HCT116 (cell line): ENCODE results near the gene TUBGCP5. TPM values are rescaled to one million over a fixed set of nuclear protein-coding genes. Genes with fewer than 3 reads are reported as not detected.

Experiments
- ATAC-seq: fragments of 200-7000 bp; cut with Tn5 transposase; 2 replicates; pipeline ENCODE4 v1.9.1; 2020; ENCODE audit warnings: mild to moderate bottlenecking, moderate library complexity
- BruUV-seq: library from RNA; stranded (reverse); fragments of 400-500 nt; replicated peaks from 2 replicates; lab custom pipeline; 2021; lab: Mats Ljungman, UMichigan
- CTCF ChIA-PET: fragments of 300-600 bp; sonication (Branson Sonifier 250); formaldehyde crosslinking; loops from one replicate; lab custom pipeline; 2021; ENCODE audit warnings: antibody characterized with exemption; lab: Charles Lee
- POLR2A ChIA-PET: fragments of 300-600, 350-600 bp; sonication (Branson Sonifier 250); formaldehyde crosslinking; loops from one replicate; lab custom pipeline; 2021; ENCODE audit warnings: antibody characterized with exemption; lab: Charles Lee
- RAD21 ChIA-PET, 2 experiments: fragments of 300-600 bp; sonication (Branson Sonifier 250); formaldehyde crosslinking; loops; one replicate each; lab custom pipeline; 2023; ENCODE audit warnings: low total read pairs in 2 of 2; ENCODE audit not compliant: uncharacterized antibody in 2 of 2, unreplicated experiment in 2 of 2, low non-redundant PET in 1 of 2; lab: Charles Lee
- DNase-seq: peaks from one replicate; pipeline ENCODE4 v3.0.0-alpha.2; 2010; ENCODE audit warnings: low read depth, low spot score
- H2AFZ ChIP-seq: fragments of 200-600 bp; shearing (Covaris generic), sonication (generic); 2 replicates; pipeline ENCODE4 v1.6.1; 2017; ENCODE audit warnings: low read depth, mixed run types, mixed read lengths, antibody characterized with exemption, low read length; ENCODE audit not compliant: poor library complexity, severe bottlenecking
- H3K27ac ChIP-seq: 2 replicates; pipeline ENCODE4 v1.5.1; 2012; ENCODE audit warnings: low read depth, low read length
- H3K27me3 ChIP-seq: fragments of 200-600 bp; sonication (generic); 2 replicates; pipeline ENCODE4 v1.6.1; 2016; ENCODE audit warnings: mixed run types, low read length, mixed read lengths; ENCODE audit not compliant: insufficient read depth
- H3K36me3 ChIP-seq, 2 experiments: fragments of 200-500 bp in 1 of 2; fragments of 200-600 bp in 1 of 2; sonication (Bioruptor generic) in 1 of 2; sonication (generic) in 1 of 2; 2 replicates each; pipeline versions ENCODE4 v1.5.1 to v1.6.1; 2014 to 2016; ENCODE audit warnings: low read length in 2 of 2, inconsistent platforms in 1 of 2, mixed read lengths in 1 of 2, mixed run types in 1 of 2; ENCODE audit not compliant: insufficient read depth in 2 of 2, control insufficient read depth in 1 of 2
- H3K4me1 ChIP-seq, 2 experiments: fragments of 200-600 bp in 1 of 2; sonication (generic) in 1 of 2; 2 replicates each; pipeline versions ENCODE4 v1.5.1 to v1.6.1; 2012 to 2017; ENCODE audit warnings: low read length in 2 of 2, inconsistent platforms in 1 of 2, mild to moderate bottlenecking in 1 of 2, mixed read lengths in 1 of 2, mixed run types in 1 of 2, moderate library complexity in 1 of 2; ENCODE audit not compliant: insufficient read depth in 2 of 2, control insufficient read depth in 1 of 2
- H3K4me2 ChIP-seq: fragments of 200-600 bp; sonication (generic); 2 replicates; pipeline ENCODE4 v1.6.1; 2017; ENCODE audit warnings: mixed run types, low read length, mixed read lengths
- H3K4me3 ChIP-seq, 2 experiments: fragments of 200-600 bp in 1 of 2; sonication (generic) in 1 of 2; replicated peaks in 1 of 2; 2 replicates each; pipeline ENCODE4 v1.5.1; 2011 to 2016; ENCODE audit warnings: low read length in 2 of 2, control low read depth in 1 of 2, low read depth in 1 of 2, mild to moderate bottlenecking in 1 of 2, mixed read lengths in 1 of 2, mixed run types in 1 of 2
- H3K79me2 ChIP-seq: fragments of 200-600 bp; sonication (generic); 2 replicates; pipeline ENCODE4 v1.6.1; 2017; ENCODE audit warnings: mild to moderate bottlenecking, mixed run types, low read length, moderate library complexity, mixed read lengths; ENCODE audit not compliant: insufficient read depth
- H3K9ac ChIP-seq: fragments of 200-600 bp; sonication (generic); 2 replicates; pipeline ENCODE4 v1.6.1; 2016; ENCODE audit warnings: low read length, mixed read lengths
- H3K9me2 ChIP-seq: fragments of 200-600 bp; sonication (generic), shearing (Covaris generic); 2 replicates; pipeline ENCODE4 v1.6.1; 2017; ENCODE audit warnings: mixed run types, mild to moderate bottlenecking, moderate library complexity; ENCODE audit not compliant: insufficient read depth
- H3K9me3 ChIP-seq, 2 experiments: fragments of 200-500 bp in 1 of 2; fragments of 200-600 bp in 1 of 2; sonication (Bioruptor generic) in 1 of 2; sonication (generic) in 1 of 2; 2 replicates each; pipeline ENCODE4 v1.6.1; 2014 to 2017; ENCODE audit warnings: low read length in 2 of 2, mixed read lengths in 2 of 2, inconsistent platforms in 1 of 2, low read depth in 1 of 2, mild to moderate bottlenecking in 1 of 2, mixed run types in 1 of 2, moderate library complexity in 1 of 2; ENCODE audit not compliant: control insufficient read depth in 1 of 2, insufficient read depth in 1 of 2
- H4K20me1 ChIP-seq: fragments of 200-600 bp; sonication (generic), shearing (Covaris generic); 2 replicates; pipeline ENCODE4 v1.6.1; 2017; ENCODE audit warnings: mixed run types, mild to moderate bottlenecking, moderate library complexity; ENCODE audit not compliant: insufficient read depth
- CEBPB ChIP-seq: IDR thresholded peaks from 2 replicates; pipeline ENCODE4 v1.6.1; 2012; ENCODE audit warnings: low read depth
- EZH2phosphoT487 ChIP-seq: fragments of 200-600 bp; IDR thresholded peaks from 2 replicates; pipeline ENCODE4 v1.6.1; 2018; ENCODE audit warnings: antibody characterized with exemption, borderline replicate concordance
- FOSL1 ChIP-seq: IDR thresholded peaks from 2 replicates; pipeline ENCODE4 v1.6.1; 2012; ENCODE audit warnings: low read depth
- MAX ChIP-seq: IDR thresholded peaks from 2 replicates; pipeline ENCODE4 v1.6.1; 2012
- POLR2A ChIP-seq: IDR thresholded peaks from 2 replicates; pipeline ENCODE4 v1.7.0; 2011; ENCODE audit warnings: borderline replicate concordance; ENCODE audit not compliant: insufficient read depth, insufficient read length; ENCODE audit errors: extremely low read depth
- POLR2AphosphoS5 ChIP-seq: IDR thresholded peaks from 2 replicates; pipeline ENCODE4 v1.6.1; 2011; ENCODE audit warnings: mild to moderate bottlenecking, low read depth, low read length, moderate library complexity
- RAD21 ChIP-seq: IDR thresholded peaks from 2 replicates; pipeline ENCODE4 v1.6.1; 2012; ENCODE audit warnings: low read depth, mild to moderate bottlenecking
- REST ChIP-seq: IDR thresholded peaks from 2 replicates; pipeline ENCODE4 v1.6.1; 2012; ENCODE audit warnings: low read depth
- SP1 ChIP-seq: IDR thresholded peaks from 2 replicates; pipeline ENCODE4 v1.6.1; 2012; ENCODE audit warnings: low read depth
- SRF ChIP-seq: IDR thresholded peaks from 2 replicates; pipeline ENCODE4 v1.6.1; 2012; ENCODE audit warnings: low read depth
- TCF7L2 ChIP-seq: IDR thresholded peaks from 2 replicates; pipeline ENCODE4 v1.7.0; 2011; ENCODE audit warnings: borderline replicate concordance, inconsistent platforms; ENCODE audit not compliant: insufficient read depth, insufficient read length; ENCODE audit errors: extremely low read depth
- YY1 ChIP-seq: IDR thresholded peaks from 2 replicates; pipeline ENCODE4 v1.6.1; 2011; ENCODE audit warnings: low read length, low read depth, moderate library complexity, mild to moderate bottlenecking; ENCODE audit not compliant: insufficient replicate concordance; ENCODE audit errors: extremely low read depth
- ZBTB33 ChIP-seq: IDR thresholded peaks from 2 replicates; pipeline ENCODE4 v1.6.1; 2011; ENCODE audit warnings: mild to moderate bottlenecking, low read length, moderate library complexity; ENCODE audit not compliant: insufficient replicate concordance; ENCODE audit errors: extremely low read depth
- ZNF274 ChIP-seq: fragments of 200-500 bp; sonication (Bioruptor generic); IDR thresholded peaks from 2 replicates; pipeline ENCODE4 v1.6.1; 2014; ENCODE audit warnings: mild to moderate bottlenecking, low read depth, low read length, inconsistent platforms
- intact Hi-C: fragments of 100-400 bp; cut with micrococcal nuclease; formaldehyde crosslinking; loops from 2 replicates; pipeline ENCODE4 v1.10.0; 2022
- total RNA-seq: library from RNA; stranded (reverse); gene quantifications from one replicate; pipeline ENCODE4 v1.2.1, GENCODE V29; 2021; ENCODE audit not compliant: unreplicated experiment

Gene TUBGCP5
- total RNA-seq, 1 experiment from 2014 or later: 17.9 TPM

- H3K4me3 ChIP-seq: no peak overlapping the region
- intact Hi-C loops: no loop called here
- no peaks in the 10 kb centered on the region for H3K9me3 ChIP-seq
These were observed 79.2 kb downstream of the TUBGCP5 start for GRCh38 chr15:22960126-22960525.

More at GRCh38 chr15:22960126-22960525, 79.2 kb downstream of the TUBGCP5 start:
- Histone ChIP-seq H2AFZ (no peak overlapping the region), H3K9me2 (no peaks in the 10 kb centered on the region), H4K20me1 (no peaks in the 10 kb centered on the region), H3K4me2 (no peak overlapping the region), H3K79me2 (peaks cover 97% of the 10 kb centered on the region), H3K27me3 (no peaks in the 10 kb centered on the region), H3K4me1 (no peaks in the 10 kb centered on the region), H3K36me3 (no peaks in the 10 kb centered on the region), H3K27ac (no peak overlapping the region), H3K9ac (no peak overlapping the region)
- DNase-seq: no peak
- ChIA-PET POLR2A (no interaction called here), RAD21 (no interaction called here), CTCF (no interaction called here)
- no peak for ATAC-seq
- no TSS peak for BruUV-seq
- TF ChIP-seq SP1: no peak
- no peak for TF ChIP-seq POLR2A
- TF ChIP-seq MAX: no peak
- no peak for TF ChIP-seq FOSL1
- no peak for TF ChIP-seq SRF
- TF ChIP-seq ZNF274: no peak
- TF ChIP-seq RAD21: no peak
- no peak for TF ChIP-seq CEBPB
- no peak for TF ChIP-seq EZH2phosphoT487
- no peak for TF ChIP-seq POLR2AphosphoS5
- no peak for TF ChIP-seq TCF7L2
- TF ChIP-seq REST: no peak
- no peak for TF ChIP-seq ZBTB33
- no peak for TF ChIP-seq YY1
